NOMO-1 (cell line): ENCODE data around the gene UBE2D2.
A peak's percentile ranks its signal among the peaks of the same experiment; 100 is the strongest.
"Not testable (repeated sequence)": the region's sequence is repeated elsewhere in the genome, so short reads cannot be mapped to it uniquely, and the experiment has no call there.

ENCODE experiments used
- DNase-seq, 2 experiments: peaks; one replicate each; lab custom pipeline; 2025; ENCODE audit not compliant: unreplicated experiment in 2 of 2; lab: John Stamatoyannopoulos, UW

UBE2D2 gene

GRCh38 chr5:139546593-139546992 is 14.5 kb upstream of the UBE2D2 start:
- DNase-seq, result not testable (repeated sequence)

GRCh38 chr5:139549162-139549894 is 11.8 kb upstream of the UBE2D2 start:
- DNase-seq, result no peak

DNA sequence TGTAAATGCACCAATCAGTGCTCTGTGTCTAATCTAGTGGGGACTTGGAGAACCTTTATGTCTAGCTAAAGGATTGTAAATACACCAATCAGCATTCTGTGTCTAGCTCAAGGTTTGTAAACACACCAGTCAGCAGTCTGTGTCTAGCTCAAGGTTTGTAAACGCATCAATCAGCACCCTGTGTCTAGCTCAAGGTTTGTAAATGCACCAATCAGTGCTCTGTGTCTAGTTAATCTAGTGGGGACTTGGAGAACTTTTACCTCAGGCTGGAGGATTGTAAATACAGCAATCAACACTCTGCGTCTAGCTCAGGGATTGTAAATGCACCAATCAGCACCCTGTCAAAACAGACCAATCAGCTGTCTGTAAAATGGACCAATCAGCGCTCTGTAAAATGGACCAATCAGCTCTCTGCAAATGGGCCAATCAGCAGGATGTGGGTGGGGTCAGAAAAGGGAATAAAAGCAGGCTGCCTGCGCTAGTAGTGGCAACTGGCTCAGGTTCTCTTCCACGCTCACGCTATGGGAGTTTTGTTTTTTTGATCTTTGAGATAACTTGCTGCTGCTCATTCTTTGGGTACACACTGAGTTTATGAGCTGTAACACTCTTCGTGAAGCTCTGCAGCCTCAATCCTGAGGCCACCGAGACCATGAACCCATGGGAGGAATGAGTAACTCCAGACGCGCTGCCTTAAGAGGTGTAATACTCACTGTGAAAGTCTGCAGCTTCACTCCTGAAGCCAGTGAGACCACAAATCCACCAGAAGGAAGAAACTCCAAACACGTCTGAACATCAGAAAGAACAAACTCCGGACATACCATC is 10.9 kb upstream of the UBE2D2 start:
- DNase-seq, result not testable (repeated sequence)

DNA sequence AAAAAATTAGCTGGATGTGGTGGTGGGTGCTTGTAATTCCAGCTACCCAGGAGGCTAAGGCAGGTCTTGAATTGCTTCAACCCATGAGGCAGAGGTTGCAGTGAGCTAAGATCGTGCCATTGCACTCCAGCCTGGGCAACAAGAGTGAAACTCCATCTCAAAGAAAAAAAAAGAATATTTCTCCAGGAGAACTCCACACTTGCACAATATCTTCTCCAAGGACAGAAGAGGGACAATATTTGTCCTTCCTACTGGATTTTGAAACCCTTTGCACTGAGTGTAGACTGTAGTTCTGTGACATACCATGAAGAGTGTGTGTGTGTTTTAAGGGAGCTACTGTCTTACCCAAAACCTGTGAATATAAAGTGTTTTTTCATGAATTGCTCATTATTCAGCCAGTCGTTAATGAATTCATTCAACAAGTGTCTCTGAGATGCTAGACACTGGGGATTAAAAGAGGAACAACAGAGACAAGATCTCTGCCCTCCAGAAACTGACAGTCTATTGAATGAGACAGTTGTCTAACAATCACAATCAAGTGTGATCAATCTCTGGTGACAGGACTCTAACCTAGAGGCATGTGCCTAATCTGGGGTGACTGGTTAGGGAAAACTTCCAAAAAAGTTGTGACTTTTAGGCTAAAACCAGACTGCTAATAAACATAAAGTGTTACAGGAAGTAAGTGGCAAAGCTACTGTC is 9.8 kb upstream of the UBE2D2 start:
- no peak for DNase-seq

DNA sequence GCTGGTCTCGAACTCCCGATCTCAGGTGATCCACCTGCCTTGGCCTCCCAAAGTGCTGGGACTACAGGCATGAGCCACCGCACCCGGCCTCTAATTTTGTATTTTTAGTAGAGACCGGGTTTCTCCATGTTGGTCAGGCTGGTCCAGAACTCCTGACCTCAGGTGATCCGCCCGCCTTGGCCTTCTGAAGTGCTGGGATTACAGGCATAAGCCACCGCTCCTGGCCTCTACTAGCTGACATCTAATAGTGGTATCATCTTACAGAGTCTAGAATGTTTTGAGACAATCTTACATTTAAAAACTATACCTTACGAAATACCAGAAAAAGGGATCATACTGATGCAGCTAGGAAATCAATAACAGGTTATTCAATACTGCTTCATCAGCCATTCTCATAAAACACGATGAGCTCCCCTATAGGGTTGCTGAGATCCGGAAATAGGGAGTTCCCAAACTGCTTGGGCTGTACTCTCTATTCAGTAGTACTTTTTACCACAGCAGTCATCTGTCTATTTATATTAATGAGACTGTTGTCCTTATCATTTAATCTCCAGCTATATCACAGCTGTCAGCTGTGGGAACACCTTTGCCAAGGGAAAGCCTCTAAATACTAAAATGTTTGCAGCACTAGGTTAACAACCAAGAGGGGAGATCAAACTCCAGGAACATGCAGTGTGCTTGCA is 8.1 kb upstream of the UBE2D2 start:
- DNase-seq, result no peak

DNA sequence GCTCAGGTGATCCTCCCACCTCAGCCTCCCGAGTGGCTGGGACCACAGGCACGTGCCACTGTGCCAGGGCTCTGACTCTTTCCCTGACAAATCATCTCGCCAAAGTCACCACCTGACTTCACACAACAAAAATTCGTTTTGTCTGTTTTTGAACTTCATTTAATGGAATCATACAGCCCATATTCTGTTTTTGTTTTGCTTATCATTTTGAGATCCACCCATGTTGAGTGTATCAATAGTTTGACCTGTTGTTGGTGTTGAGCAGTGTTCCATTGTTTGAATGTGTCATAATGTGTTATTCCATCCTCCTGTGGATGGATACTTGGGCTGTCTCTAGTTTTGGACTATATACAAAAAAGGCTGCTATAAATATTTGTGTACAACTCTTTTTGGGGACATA is 6.9 kb upstream of the UBE2D2 start:
- DNase-seq, result no peak

- DNase-seq, result no peak
Measured at GRCh38 chr5:139557811-139558210, 3.3 kb upstream of the UBE2D2 start.

GRCh38 chr5:139561655-139562451 is 714 bp downstream of the UBE2D2 start:
- peak; percentile 26 to 56 for DNase-seq

DNA sequence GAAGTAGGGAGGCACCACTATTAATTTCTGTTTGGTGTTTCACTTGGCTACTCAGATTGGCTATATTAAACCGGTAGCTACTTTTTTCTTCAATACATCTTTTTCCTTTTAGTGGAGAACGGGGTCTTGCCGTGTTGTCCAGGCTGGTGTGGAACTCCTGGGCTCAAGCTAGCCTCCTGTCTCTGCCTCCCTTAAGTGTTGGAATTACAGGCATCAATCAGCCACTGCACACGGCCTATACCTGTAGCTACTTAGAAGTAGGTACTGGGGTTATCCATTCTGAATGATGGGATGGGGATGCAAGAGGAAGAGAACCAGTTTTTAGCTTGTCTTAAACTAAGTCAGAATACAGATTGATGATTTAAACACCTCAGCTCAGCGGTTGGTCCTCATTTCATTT is 1.7 kb downstream of the UBE2D2 start:
- DNase-seq, result no peak

- DNase-seq, result peak; percentile 60 to 78
Measured at GRCh38 chr5:139565411-139566305, 4.5 kb downstream of the UBE2D2 start.

GRCh38 chr5:139566611-139567010 is 5.5 kb downstream of the UBE2D2 start:
- peak; percentile 51 to 73 for DNase-seq

DNA sequence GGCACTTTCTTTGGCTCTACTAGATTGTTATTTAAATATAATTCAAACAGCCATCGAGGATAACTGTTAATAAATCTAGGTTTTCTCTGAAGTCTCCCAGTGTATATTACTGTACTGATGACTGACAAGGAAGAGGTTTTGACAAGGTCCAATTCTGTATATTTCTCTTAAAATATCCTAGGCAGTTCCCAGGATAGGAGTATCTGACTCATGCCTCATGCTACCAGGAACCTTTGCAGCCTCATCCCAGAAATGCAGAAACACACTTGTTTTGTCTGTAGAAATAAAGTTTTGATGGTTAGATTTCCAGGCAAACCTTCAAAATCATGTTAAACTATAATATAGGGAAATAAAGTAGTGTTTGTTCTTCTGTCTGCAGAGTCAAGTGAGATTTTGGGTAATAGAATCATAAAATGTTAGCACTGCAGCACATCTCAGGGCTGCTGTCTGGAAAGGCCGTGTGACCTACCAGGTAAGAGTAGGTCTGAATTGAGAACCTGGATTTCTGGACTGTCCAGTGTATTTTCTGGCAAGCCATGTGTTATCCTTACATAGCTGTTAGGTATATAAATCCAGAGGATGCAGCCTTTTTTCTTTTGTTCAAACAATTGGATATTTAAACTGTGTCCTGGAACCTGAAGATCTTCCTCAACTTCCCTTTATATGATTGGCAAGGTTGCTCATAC is 8.3 kb downstream of the UBE2D2 start:
- no peak for DNase-seq

- no peak for DNase-seq
Measured at GRCh38 chr5:139571543-139571942, 10.4 kb downstream of the UBE2D2 start.

- no peak for DNase-seq
Measured at GRCh38 chr5:139571966-139572365, 10.8 kb downstream of the UBE2D2 start.

- peak in 1 of 2 experiments; percentile 32 for DNase-seq
Measured at GRCh38 chr5:139574641-139575312, 13.6 kb downstream of the UBE2D2 start.

GRCh38 chr5:139575313-139575646 is 14.1 kb downstream of the UBE2D2 start:
- DNase-seq, result no peak

- no peak for DNase-seq
Measured at GRCh38 chr5:139575751-139576150, 14.6 kb downstream of the UBE2D2 start.

DNA sequence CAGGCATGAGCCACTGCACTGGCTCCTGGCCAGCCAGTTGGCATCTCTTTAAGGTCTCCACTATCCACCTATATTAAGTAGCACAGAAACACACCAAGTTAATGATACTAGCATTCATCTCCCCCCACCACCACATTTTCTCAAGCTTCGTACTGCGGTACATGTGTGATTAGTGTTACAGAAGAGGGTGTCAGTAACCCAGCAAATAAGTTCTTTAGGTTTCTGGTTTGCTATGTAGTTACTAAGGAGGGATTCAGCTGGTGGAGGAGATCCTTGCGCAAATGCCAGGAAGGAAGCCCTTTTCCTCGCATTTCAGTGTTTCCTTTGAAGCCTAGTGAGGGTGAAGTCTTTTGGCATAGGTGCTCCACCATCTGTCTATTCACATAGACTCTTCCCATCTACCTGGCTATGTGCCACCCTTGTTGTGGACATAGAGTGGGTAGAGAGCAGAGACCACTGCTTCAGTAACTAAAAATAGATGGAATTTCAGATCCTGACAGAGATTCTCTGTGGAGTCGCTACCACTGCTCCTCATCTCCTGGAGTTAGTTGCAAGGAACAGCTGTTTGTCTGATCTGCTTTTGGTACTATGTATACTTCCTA is 16.7 kb downstream of the UBE2D2 start:
- DNase-seq, result no peak
